Tibial artery (tissue), 4 donors: Measurements from ENCODE around the gene SLC8A3.
A peak's percentile ranks its signal among the peaks of the same experiment; 100 is the strongest.

Source experiments
- DNase-seq, 2 donors: peaks; one replicate each; pipeline ENCODE4 v3.0.0-alpha.2; 2019
- H3K27ac ChIP-seq, 2 donors: fragments of 200-600 bp; sonication (generic) in 1 of 2; 1 replicate in 1 of 2; 2 replicates in 1 of 2; pipeline ENCODE4 v1.5.1; 2018 to 2019; ENCODE audit warnings: mild to moderate bottlenecking in 1 of 2
- H3K27me3 ChIP-seq, 2 donors: fragments of 200-600 bp; sonication (generic) in 1 of 2; one replicate each; pipeline versions ENCODE4 v1.5.1 to v1.6.0; 2016 to 2019
- H3K36me3 ChIP-seq, 3 donors: fragments of 200-600 bp; sonication (generic) in 2 of 3; one replicate each; pipeline ENCODE4 v1.5.1; 2016 to 2019; ENCODE audit warnings: mild to moderate bottlenecking in 2 of 3
- H3K4me1 ChIP-seq, 4 donors: fragments of 200-600 bp; sonication (generic) in 2 of 4; 1 replicate in 3 of 4; 2 replicates in 1 of 4; pipeline ENCODE4 v1.5.1; 2016 to 2019
- H3K4me3 ChIP-seq, 2 donors: fragments of 200-600 bp; sonication (generic) in 1 of 2; 1 replicate in 1 of 2; 2 replicates in 1 of 2; pipeline ENCODE4 v1.5.1; 2018 to 2019; ENCODE audit warnings: mild to moderate bottlenecking in 2 of 2
- H3K9me3 ChIP-seq, 3 donors: fragments of 200-600 bp; sonication (generic) in 1 of 3; one replicate each; pipeline ENCODE4 v1.5.1; 2016 to 2019
- CTCF ChIP-seq, 2 experiments: fragments of 200-600 bp in 1 of 2; fragments of 450-650 bp in 1 of 2; IDR thresholded peaks; one replicate each; pipeline ENCODE4 v1.5.1; 2017 to 2019; ENCODE audit warnings: antibody characterized with exemption in 2 of 2, mild to moderate bottlenecking in 1 of 2, moderate library complexity in 1 of 2
- intact Hi-C: fragments of 100-400 bp; cut with DNase I; formaldehyde crosslinking; loops from one replicate; pipeline ENCODE4 v1.15.0; 2023; ENCODE audit warnings: low total_unique reads

SLC8A3 gene

DNA sequence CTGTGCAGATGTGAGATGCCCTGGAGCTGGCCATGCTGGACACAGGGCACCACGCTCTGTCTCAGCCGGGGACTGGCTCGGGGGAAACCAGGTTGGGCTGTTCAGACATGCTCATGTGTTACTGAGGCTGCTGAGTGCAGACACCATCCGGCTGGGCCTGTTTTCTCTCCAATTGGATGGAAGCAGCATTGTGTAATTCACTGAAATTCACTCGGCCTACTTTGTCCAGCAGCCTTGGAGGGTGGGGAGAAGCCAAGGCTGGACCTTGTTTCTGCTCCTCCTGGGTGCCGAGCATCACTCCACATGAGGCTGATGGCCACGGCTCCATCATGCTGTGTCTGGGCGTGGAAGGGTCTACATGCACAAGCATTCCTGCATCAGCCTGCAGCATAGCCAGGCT lies 178.8 kb downstream of the SLC8A3 start:
- H3K27ac ChIP-seq = no peak overlapping the region
- intact Hi-C loops = no loop called here
- no peaks in the 10 kb centered on the region for H3K9me3 ChIP-seq

GRCh38 chr14:70008284-70009262 lies 180.2 kb downstream of the SLC8A3 start:
- peaks cover 0 to 15% (median 12%) of the 10 kb centered on the region in 4 donors for H3K4me1 ChIP-seq
- no peak for TF ChIP-seq CTCF (IDR thresholded peaks at IDR 0.05)
- peaks cover 0 to 4% (median 2%) of the 10 kb centered on the region in 3 donors for H3K36me3 ChIP-seq
- peak overlapping the region; percentile 33 to 48 for H3K27ac ChIP-seq
- no peaks in the 10 kb centered on the region for H3K27me3 ChIP-seq
- H3K4me3 ChIP-seq = no peak overlapping the region
- intact Hi-C loops = no loop called here
- H3K9me3 ChIP-seq = no peaks in the 10 kb centered on the region
- no peak for DNase-seq

More for the DNA sequence above, 178.8 kb downstream of the SLC8A3 start:
- Histone ChIP-seq H3K36me3 (peaks cover 0 to 8% (median 4%) of the 10 kb centered on the region in 3 donors), H3K27me3 (no peaks in the 10 kb centered on the region), H3K4me1 (peaks cover 0 to 15% (median 12%) of the 10 kb centered on the region in 4 donors), H3K4me3 (no peak overlapping the region)
- TF ChIP-seq CTCF (IDR thresholded peaks at IDR 0.05) = no peak
- DNase-seq = no peak

GRCh38 chr14:70006699-70007098 lies 182.1 kb downstream of the SLC8A3 start:
- Histone ChIP-seq H3K27ac (no peak overlapping the region), H3K36me3 (peaks cover 0 to 4% (median 0%) of the 10 kb centered on the region in 3 donors), H3K9me3 (no peaks in the 10 kb centered on the region), H3K27me3 (no peaks in the 10 kb centered on the region), H3K4me3 (no peak overlapping the region), H3K4me1 (peaks cover 0 to 15% (median 12%) of the 10 kb centered on the region in 4 donors)
- intact Hi-C loops = no loop called here
- TF ChIP-seq CTCF (IDR thresholded peaks at IDR 0.05) = no peak
- DNase-seq = no peak

DNA sequence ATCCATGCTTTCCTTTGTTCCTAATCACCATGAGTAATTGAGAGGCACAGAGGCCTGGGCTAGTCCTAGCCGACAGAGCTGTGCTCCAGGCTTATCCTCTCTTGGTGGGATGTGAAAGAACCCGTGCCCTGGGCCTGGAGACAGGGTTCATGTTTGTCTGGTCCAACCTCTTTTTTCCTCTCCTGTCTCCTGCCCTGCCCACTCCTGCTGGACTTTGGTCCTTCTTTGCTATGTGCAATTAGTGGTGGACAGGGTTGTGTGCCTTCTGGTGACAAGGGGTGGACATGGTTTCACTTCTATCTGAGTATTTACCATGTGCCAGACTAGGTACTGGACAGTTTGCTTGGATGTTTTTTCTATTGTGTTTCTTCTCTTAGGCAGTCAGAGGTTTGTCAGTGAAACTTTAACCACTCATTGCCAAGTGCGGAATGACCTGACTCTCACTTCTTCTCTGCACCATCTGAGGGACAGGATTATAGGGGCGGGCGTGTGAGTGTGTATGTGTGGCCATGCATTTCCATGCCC lies 183.4 kb downstream of the SLC8A3 start:
- DNase-seq = no peak
- intact Hi-C loops = no loop called here

DNA sequence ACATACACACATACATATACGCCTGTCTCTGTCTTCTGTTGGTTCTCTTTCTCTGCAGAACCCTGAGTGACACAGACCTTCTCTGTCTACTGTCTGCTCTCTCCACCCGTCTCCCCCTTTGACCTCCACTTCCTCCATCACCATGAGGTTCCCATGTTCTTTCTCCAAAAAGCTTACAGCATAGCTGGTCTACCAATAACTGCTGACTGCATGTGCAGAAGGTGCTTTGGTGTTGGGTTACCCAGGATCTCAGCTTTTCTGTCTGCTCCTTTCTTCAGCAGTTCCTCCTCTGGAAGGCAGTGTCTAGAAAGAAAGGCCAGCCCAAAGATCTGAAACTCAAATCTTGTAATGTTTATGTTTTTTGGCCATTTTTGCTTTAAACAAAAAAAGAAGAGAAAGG lies 184.0 kb downstream of the SLC8A3 start:
- no peak overlapping the region for H3K4me3 ChIP-seq
- no peaks in the 10 kb centered on the region for H3K9me3 ChIP-seq
- peaks cover 0 to 15% (median 12%) of the 10 kb centered on the region in 4 donors for H3K4me1 ChIP-seq
- no peak for TF ChIP-seq CTCF (IDR thresholded peaks at IDR 0.05)
- no peak for DNase-seq
- intact Hi-C loops = no loop called here
- no peak overlapping the region for H3K27ac ChIP-seq
- no peaks in the 10 kb centered on the region for H3K27me3 ChIP-seq
- no peaks in the 10 kb centered on the region for H3K36me3 ChIP-seq

More for the DNA sequence above, 183.4 kb downstream of the SLC8A3 start:
- no peaks in the 10 kb centered on the region for H3K36me3 ChIP-seq
- H3K4me3 ChIP-seq = no peak overlapping the region
- no peaks in the 10 kb centered on the region for H3K27me3 ChIP-seq
- H3K27ac ChIP-seq = no peak overlapping the region
- no peak for TF ChIP-seq CTCF (IDR thresholded peaks at IDR 0.05)
- peaks cover 0 to 15% (median 12%) of the 10 kb centered on the region in 4 donors for H3K4me1 ChIP-seq
- H3K9me3 ChIP-seq = no peaks in the 10 kb centered on the region
